Measurements from ENCODE around the gene PTPRG.

The PTPRG gene

GRCh38 chr3:61884794-61885193 is 323.4 kb downstream of the PTPRG start:
- in situ Hi-C loops (cut with MboI; ENCODE audit: low pct_unique_long_range_greater_than_20kb, low sequenced_read_pairs): no loop called here
- DNase-seq: no peak

DNA sequence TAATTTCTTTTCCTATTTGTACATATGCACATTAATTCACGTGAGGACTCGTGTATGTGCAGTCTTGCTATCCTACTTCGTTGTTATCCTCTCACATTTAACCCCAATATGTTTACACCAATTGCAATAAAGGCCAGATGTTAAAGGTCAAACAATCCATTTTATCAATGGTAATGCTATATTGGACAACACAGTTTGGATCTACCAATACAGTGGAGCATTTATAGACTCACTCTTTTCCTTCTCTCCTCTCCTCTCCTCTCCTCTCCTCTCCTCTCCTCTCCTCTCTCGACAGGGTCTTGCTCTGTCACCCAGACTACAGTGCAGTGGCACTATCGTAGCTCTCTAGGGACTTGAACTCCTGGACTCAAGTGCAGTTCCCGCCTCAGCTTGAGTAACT is 324.0 kb downstream of the PTPRG start:
- in situ Hi-C loops (cut with MboI; ENCODE audit: low pct_unique_long_range_greater_than_20kb, low sequenced_read_pairs): no loop called here
- DNase-seq: no peak

DNA sequence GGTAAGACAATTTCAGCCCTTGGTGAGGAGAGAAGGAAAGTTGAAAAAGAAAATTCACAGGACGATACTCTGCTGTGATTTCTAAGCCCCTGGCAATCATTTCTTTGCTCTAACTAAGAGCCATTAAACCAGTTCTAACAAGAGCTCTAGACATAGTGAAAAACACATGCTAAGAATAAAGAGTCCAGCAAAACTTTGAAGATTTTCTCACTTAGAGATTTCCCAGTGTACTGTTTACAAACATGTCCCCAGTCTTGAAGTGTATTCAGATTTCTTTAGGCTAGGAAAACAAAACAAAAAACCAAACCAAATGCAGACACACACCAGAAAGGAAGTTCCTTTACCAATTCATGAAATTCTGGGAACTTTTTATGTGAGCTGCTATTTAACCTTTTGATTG is 325.8 kb downstream of the PTPRG start:
- in situ Hi-C loops (cut with MboI; ENCODE audit: low pct_unique_long_range_greater_than_20kb, low sequenced_read_pairs): no loop called here

GRCh38 chr3:61889259-61889658 is 327.9 kb downstream of the PTPRG start:
- DNase-seq: no peak
- in situ Hi-C loops (cut with MboI; ENCODE audit: low pct_unique_long_range_greater_than_20kb, low sequenced_read_pairs): no loop called here

More for the DNA sequence above, 325.8 kb downstream of the PTPRG start:
- DNase-seq: no peak

GRCh38 chr3:61890167-61890566 is 328.8 kb downstream of the PTPRG start:
- in situ Hi-C loops (cut with MboI; ENCODE audit: low pct_unique_long_range_greater_than_20kb, low sequenced_read_pairs): no loop called here
- no peak for DNase-seq

GRCh38 chr3:61890586-61890985 is 329.2 kb downstream of the PTPRG start:
- in situ Hi-C loops (cut with MboI; ENCODE audit: low pct_unique_long_range_greater_than_20kb, low sequenced_read_pairs): no loop called here
- DNase-seq: no peak

DNA sequence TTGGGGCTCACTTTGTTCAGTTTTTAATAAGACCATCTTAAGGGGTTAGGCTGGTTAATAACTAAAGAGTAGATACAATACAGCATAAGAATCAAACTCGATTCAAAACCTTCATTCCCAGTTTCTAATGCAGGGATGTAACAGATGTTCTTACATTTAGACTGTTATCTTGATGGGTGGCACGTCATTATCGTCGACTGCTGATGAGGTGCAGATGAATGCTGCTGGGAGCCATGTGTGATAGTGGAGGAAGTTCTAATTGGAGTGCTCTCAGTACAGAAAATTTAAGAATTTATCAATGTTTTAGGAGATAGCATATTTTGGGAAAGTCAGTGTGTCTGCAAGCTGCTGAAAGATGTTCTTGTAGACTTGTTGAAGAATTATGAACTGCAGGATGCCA is 331.5 kb downstream of the PTPRG start:
- DNase-seq: no peak
- in situ Hi-C loops (cut with MboI; ENCODE audit: low pct_unique_long_range_greater_than_20kb, low sequenced_read_pairs): no loop called here

DNA sequence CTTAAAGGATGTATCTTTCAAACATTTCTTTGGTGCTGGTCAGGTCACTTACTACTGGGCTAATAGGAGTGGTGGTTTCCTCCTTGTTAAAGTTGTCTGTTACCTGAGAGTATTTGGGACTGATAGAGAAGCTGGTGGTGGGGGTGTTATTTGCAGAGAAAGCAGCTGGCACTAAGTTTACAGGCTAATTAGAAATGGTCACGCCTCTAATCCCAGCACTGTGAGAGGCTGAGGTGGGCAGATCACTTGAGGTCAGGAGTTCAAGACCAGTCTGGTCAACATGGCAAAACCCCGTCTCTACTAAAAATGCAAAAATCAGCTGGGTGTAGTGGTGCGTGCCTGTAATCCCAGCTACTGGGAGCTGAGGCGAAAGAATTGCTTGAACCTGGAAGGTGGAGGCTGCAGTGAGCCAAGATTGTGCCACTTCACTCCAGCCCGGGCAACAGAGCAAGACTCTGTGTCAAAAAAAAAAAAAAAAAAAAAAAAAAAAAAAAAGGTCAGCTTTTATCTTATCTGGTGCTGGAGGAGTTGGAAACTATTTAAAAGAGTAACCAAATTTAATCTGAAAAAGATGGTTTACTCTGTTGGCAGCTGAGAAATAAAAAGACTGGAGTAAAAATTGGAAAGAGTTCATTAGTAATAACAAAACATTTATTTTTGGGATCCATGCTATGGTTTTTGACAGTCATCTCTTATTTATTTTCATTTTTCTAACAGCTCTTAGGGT is 332.6 kb downstream of the PTPRG start:
- DNase-seq: no peak
- in situ Hi-C loops (cut with MboI; ENCODE audit: low pct_unique_long_range_greater_than_20kb, low sequenced_read_pairs): no loop called here

GRCh38 chr3:61894988-61895935 is 333.9 kb downstream of the PTPRG start:
- peak; percentile 93 for DNase-seq
- in situ Hi-C loops (cut with MboI; ENCODE audit: low pct_unique_long_range_greater_than_20kb, low sequenced_read_pairs): no loop called here

DNA sequence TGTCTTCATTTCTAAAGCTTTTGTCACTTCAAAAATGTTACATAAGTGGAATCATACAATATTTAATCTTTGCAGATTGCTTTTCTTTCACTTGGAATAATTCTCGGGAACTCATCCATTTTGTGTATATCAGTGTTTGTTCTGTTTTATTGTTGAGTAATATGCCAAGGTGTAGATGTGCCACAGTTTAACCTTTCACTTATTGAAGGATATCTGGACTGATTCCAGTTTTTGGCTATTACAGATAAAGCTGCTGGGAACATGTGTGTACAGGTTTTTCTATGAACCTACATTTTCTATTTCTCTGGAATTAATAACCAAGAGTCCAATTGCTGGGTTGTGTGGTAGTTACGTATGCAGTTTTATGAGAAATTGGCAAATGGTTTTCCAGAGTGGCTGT is 334.9 kb downstream of the PTPRG start:
- no peak for DNase-seq
- in situ Hi-C loops (cut with MboI; ENCODE audit: low pct_unique_long_range_greater_than_20kb, low sequenced_read_pairs): no loop called here

- DNase-seq: no peak
- in situ Hi-C loops (cut with MboI; ENCODE audit: low pct_unique_long_range_greater_than_20kb, low sequenced_read_pairs): no loop called here
Observed at GRCh38 chr3:61897848-61898247, 336.5 kb downstream of the PTPRG start.

- in situ Hi-C loops (cut with MboI; ENCODE audit: low pct_unique_long_range_greater_than_20kb, low sequenced_read_pairs): no loop called here
- no peak for DNase-seq
Observed at GRCh38 chr3:61899700-61900462, 338.5 kb downstream of the PTPRG start.

- DNase-seq: no peak
Observed at GRCh38 chr3:61901496-61901895, 340.1 kb downstream of the PTPRG start.

DNA sequence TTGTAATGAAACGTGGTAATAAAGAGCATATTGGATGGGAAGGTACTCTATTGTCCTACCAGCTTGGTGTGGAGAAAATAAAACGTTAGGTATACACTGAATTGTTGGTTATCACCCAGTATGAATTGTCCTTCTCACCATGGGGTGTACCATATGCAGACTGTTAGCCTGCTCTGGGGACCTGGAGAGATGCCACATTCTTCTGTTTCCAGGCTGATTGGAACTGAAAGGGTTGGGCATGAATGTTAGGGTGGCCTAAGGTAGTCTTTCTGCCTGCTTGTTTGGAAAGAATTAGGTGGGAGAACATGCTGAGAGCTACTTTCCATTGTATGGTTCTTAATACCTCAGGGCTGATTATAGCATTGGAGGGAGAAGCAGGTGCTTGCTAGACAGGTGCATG is 340.6 kb downstream of the PTPRG start:
- DNase-seq: no peak
- in situ Hi-C loops (cut with MboI; ENCODE audit: low pct_unique_long_range_greater_than_20kb, low sequenced_read_pairs): no loop called here

More at GRCh38 chr3:61901496-61901895, 340.1 kb downstream of the PTPRG start:
- in situ Hi-C loops (cut with MboI; ENCODE audit: low pct_unique_long_range_greater_than_20kb, low sequenced_read_pairs): no loop called here

DNA sequence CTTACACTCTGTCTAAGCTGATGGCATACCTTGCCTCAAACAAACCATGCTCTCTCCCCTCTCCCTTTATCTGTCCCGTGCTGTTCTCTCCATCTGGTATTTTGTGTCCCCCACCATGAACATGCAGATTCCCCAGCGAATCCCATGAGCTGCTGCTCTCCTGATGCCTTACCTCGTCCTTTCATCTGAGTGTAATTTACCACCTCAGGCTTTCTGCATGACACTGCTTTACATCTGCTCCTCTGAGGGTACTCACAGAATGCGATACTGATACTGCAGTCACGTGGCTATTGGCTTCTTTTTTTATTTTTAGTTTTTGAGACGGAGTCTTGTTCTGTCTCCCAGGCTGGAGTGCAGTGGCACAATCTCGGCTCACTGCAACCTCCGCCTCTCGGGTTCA is 341.7 kb downstream of the PTPRG start:
- DNase-seq: no peak
- in situ Hi-C loops (cut with MboI; ENCODE audit: low pct_unique_long_range_greater_than_20kb, low sequenced_read_pairs): no loop called here

GRCh38 chr3:61903931-61904657 is 342.7 kb downstream of the PTPRG start:
- DNase-seq: peak; percentile 50
- in situ Hi-C loops (cut with MboI; ENCODE audit: low pct_unique_long_range_greater_than_20kb, low sequenced_read_pairs): no loop called here

DNA sequence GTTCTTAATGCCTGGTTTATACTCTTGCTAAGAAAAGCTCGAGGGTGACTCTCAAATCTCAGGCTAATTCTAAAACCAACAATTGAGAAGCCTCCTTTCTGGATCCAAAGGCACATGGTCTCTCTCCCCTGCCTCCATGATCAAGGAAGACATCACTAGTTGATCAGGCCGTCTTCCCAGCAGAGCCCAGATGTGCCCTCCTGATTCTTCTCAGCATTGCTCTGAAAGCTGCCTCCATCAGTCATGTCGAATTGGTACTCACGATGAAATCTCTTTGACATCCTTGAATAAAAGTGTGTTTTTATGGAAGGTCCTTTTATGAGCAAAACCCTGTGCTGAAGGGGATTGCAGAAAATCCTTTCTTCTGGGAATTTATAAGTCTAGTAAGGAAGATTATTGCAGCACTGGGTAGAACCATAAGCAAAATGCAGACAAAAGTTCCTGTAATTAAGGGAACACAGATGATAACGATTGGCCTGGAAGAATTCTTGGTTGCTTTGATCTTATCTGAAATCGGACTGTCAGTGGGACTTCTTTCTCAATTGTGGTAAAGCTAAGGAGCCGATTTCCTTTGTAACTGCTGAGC is 345.9 kb downstream of the PTPRG start:
- DNase-seq: no peak
- in situ Hi-C loops (cut with MboI; ENCODE audit: low pct_unique_long_range_greater_than_20kb, low sequenced_read_pairs): no loop called here

DNA sequence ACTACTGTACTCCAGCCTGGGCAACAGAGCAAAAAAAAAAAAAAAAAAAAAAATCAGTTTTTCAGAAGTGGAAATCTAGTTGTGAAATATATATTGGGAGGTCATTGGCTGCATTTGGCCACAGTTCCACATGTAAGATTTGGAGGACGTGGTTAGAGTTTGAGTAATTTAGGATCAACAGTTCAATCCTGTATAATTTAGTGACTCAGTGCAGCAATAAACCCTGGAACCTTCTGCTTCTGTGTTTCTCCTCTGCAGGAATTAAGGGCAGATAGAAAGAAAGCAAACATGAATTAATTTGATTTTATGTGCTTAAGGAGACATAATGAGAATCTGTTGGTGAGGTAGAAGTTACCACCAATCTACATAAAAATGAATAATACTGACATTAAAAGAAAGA is 347.0 kb downstream of the PTPRG start:
- no peak for DNase-seq
- in situ Hi-C loops (cut with MboI; ENCODE audit: low pct_unique_long_range_greater_than_20kb, low sequenced_read_pairs): no loop called here

- no peak for DNase-seq
- in situ Hi-C loops (cut with MboI; ENCODE audit: low pct_unique_long_range_greater_than_20kb, low sequenced_read_pairs): no loop called here
Observed at GRCh38 chr3:61910732-61911131, 349.4 kb downstream of the PTPRG start.
